H1 (cell line): ENCODE data around the gene MYCBP2. TPM values are rescaled to one million over a fixed set of nuclear protein-coding genes. Genes with fewer than 3 reads are reported as not detected.

Experiments used
- CTCF ChIA-PET: fragments of 300-600 bp; sonication (Branson Sonifier 250); formaldehyde crosslinking; loops from one replicate; lab custom pipeline; 2021; ENCODE audit not compliant: partially characterized antibody; lab: Charles Lee
- POLR2A ChIA-PET: fragments of 300-600 bp; sonication (Branson Sonifier 250); formaldehyde crosslinking; loops from one replicate; lab custom pipeline; 2021; ENCODE audit warnings: inconsistent platforms; ENCODE audit not compliant: partially characterized antibody; lab: Charles Lee
- DNase-seq, 2 experiments: peaks; one replicate each; pipeline versions ENCODE4 v3.0.0 to v3.0.0-alpha.2; 2010 to 2022; ENCODE audit warnings: low spot score in 2 of 2, low read depth in 1 of 2, mixed read lengths in 1 of 2
- FAIRE-seq: peaks from 2 replicates; lab custom pipeline; 2011; peaks lifted over from hg19 to GRCh38; lab: Jason Lieb, UNC
- H2AFZ ChIP-seq: 2 replicates; pipeline ENCODE4 v1.8.1; 2012; ENCODE audit warnings: low read length, inconsistent platforms
- H2AK5ac ChIP-seq: 2 replicates; pipeline ENCODE4 v1.6.1; 2013; ENCODE audit warnings: low read depth, low read length
- H2BK120ac ChIP-seq: replicated peaks from 2 replicates; pipeline ENCODE3; 2013; ENCODE audit warnings: low read depth, low read length, inconsistent platforms
- H2BK12ac ChIP-seq: 2 replicates; pipeline ENCODE4 v1.6.1; 2013; ENCODE audit warnings: low read depth, low read length
- H2BK15ac ChIP-seq: 2 replicates; pipeline ENCODE4 v1.6.1; 2013; ENCODE audit warnings: low read length
- H2BK20ac ChIP-seq: 2 replicates; pipeline ENCODE4 v1.6.1; 2013; ENCODE audit warnings: low read length
- H2BK5ac ChIP-seq: 2 replicates; pipeline ENCODE4 v1.6.1; 2013; ENCODE audit warnings: low read depth, low read length
- H3K14ac ChIP-seq: 2 replicates; pipeline ENCODE4 v1.6.1; 2013; ENCODE audit warnings: inconsistent platforms; ENCODE audit not compliant: insufficient read length
- H3K18ac ChIP-seq: 2 replicates; pipeline ENCODE4 v1.6.1; 2013; ENCODE audit warnings: low read length; ENCODE audit errors: extremely low read depth
- H3K23ac ChIP-seq: 2 replicates; pipeline ENCODE4 v1.6.1; 2013; ENCODE audit warnings: inconsistent platforms; ENCODE audit not compliant: insufficient read length
- H3K23me2 ChIP-seq: 2 replicates; pipeline ENCODE4 v1.6.1; 2013; ENCODE audit warnings: low read depth, low read length
- H3K27ac ChIP-seq: 2 replicates; pipeline ENCODE4 v1.6.1; 2011; ENCODE audit warnings: low read depth, low read length, inconsistent platforms
- H3K27me3 ChIP-seq, 4 experiments: replicated peaks in 1 of 4; 1 replicate in 1 of 4; 2 replicates in 3 of 4; pipeline versions ENCODE4 v1.6.1 to v1.8.1; 2011 to 2013; ENCODE audit warnings: low read length in 3 of 4, mild to moderate bottlenecking in 3 of 4, inconsistent platforms in 2 of 4, mixed read lengths in 2 of 4, moderate library complexity in 1 of 4; ENCODE audit not compliant: control insufficient read depth in 3 of 4, insufficient read depth in 3 of 4; ENCODE audit errors: extremely low read depth in 1 of 4
- H3K36me3 ChIP-seq, 4 experiments: 2 replicates each; pipeline versions ENCODE4 v1.6.1 to v1.8.1; 2011 to 2013; ENCODE audit warnings: mild to moderate bottlenecking in 4 of 4, low read length in 3 of 4, moderate library complexity in 2 of 4, control low read depth in 1 of 4, inconsistent platforms in 1 of 4; ENCODE audit not compliant: insufficient read depth in 4 of 4, control insufficient read depth in 2 of 4
- H3K4ac ChIP-seq: replicated peaks from 2 replicates; pipeline ENCODE3; 2013; ENCODE audit warnings: low read length, low read depth, mixed read lengths, inconsistent platforms; ENCODE audit not compliant: insufficient read length
- H3K4me1 ChIP-seq, 4 experiments: replicated peaks in 1 of 4; 1 replicate in 1 of 4; 2 replicates in 3 of 4; pipeline versions ENCODE4 v1.6.1 to v1.8.1; 2011 to 2013; ENCODE audit warnings: low read length in 3 of 4, inconsistent platforms in 2 of 4, mixed read lengths in 1 of 4; ENCODE audit not compliant: insufficient read depth in 4 of 4, control insufficient read depth in 3 of 4
- H3K4me2 ChIP-seq, 2 experiments: 2 replicates each; pipeline versions ENCODE4 v1.6.1 to v1.8.1; 2011 to 2013; ENCODE audit warnings: low read depth in 2 of 2, low read length in 2 of 2, control low read depth in 1 of 2, inconsistent platforms in 1 of 2, mild to moderate bottlenecking in 1 of 2; ENCODE audit not compliant: insufficient read depth in 1 of 2
- H3K4me3 ChIP-seq, 4 experiments: fragments of 200-600, 300-600 bp in 1 of 4; sonication (generic), shearing (Covaris generic), sonication (Bioruptor Twin) in 1 of 4; 2 replicates each; pipeline versions ENCODE4 v1.5.1 to v1.8.1; 2011 to 2016; ENCODE audit warnings: low read length in 4 of 4, low read depth in 3 of 4, control low read depth in 2 of 4, inconsistent platforms in 2 of 4, mild to moderate bottlenecking in 2 of 4, mixed read lengths in 1 of 4, moderate library complexity in 1 of 4; ENCODE audit not compliant: insufficient read depth in 2 of 4; ENCODE audit errors: extremely low read depth in 1 of 4
- H3K56ac ChIP-seq: replicated peaks from 2 replicates; pipeline ENCODE3; 2013; ENCODE audit warnings: low read depth, mild to moderate bottlenecking, mixed read lengths, low read length, inconsistent platforms; ENCODE audit not compliant: insufficient read length
- H3K79me1 ChIP-seq: 2 replicates; pipeline ENCODE4 v1.6.1; 2013; ENCODE audit warnings: low read depth, low read length, control low read depth
- H3K79me2 ChIP-seq, 2 experiments: 2 replicates each; pipeline versions ENCODE4 v1.6.1 to v1.8.1; 2012 to 2013; ENCODE audit warnings: low read length in 2 of 2, mild to moderate bottlenecking in 2 of 2, inconsistent platforms in 1 of 2; ENCODE audit not compliant: insufficient read depth in 2 of 2, control insufficient read depth in 1 of 2
- H3K9ac ChIP-seq, 4 experiments: replicated peaks in 1 of 4; 1 replicate in 1 of 4; 2 replicates in 3 of 4; pipeline versions ENCODE4 v1.6.1 to v1.8.1; 2011 to 2013; ENCODE audit warnings: low read depth in 3 of 4, low read length in 3 of 4, control low read depth in 2 of 4, mild to moderate bottlenecking in 2 of 4, moderate library complexity in 2 of 4, inconsistent platforms in 1 of 4; ENCODE audit errors: extremely low read depth in 1 of 4
- H3K9me3 ChIP-seq, 2 experiments: 2 replicates each; pipeline versions ENCODE4 v1.6.1 to v1.8.1; 2012 to 2013; ENCODE audit warnings: mild to moderate bottlenecking in 2 of 2, moderate library complexity in 2 of 2, control low read depth in 1 of 2, inconsistent platforms in 1 of 2, low read depth in 1 of 2, low read length in 1 of 2, mixed read lengths in 1 of 2; ENCODE audit not compliant: insufficient read depth in 2 of 2
- H4K20me1 ChIP-seq, 2 experiments: replicated peaks in 1 of 2; 2 replicates each; pipeline versions ENCODE3 to v1.8.1; 2011 to 2013; ENCODE audit warnings: inconsistent platforms in 2 of 2, low read length in 2 of 2, mild to moderate bottlenecking in 1 of 2; ENCODE audit not compliant: insufficient read depth in 2 of 2, control insufficient read depth in 1 of 2
- H4K5ac ChIP-seq: 2 replicates; pipeline ENCODE4 v1.6.1; 2013; ENCODE audit warnings: low read length, low read depth, mixed read lengths, inconsistent platforms; ENCODE audit not compliant: insufficient read length
- H4K8ac ChIP-seq: 2 replicates; pipeline ENCODE4 v1.8.0; 2013; ENCODE audit warnings: mild to moderate bottlenecking, moderate library complexity, low read length, inconsistent platforms; ENCODE audit not compliant: insufficient read depth; ENCODE audit errors: extremely low read depth
- H4K91ac ChIP-seq: replicated peaks from 2 replicates; pipeline ENCODE3; 2013; ENCODE audit warnings: low read length, mixed read lengths, inconsistent platforms; ENCODE audit not compliant: insufficient read length
- CHD2 ChIP-seq: IDR thresholded peaks from 2 replicates; pipeline ENCODE4 v1.6.1; 2012; ENCODE audit warnings: low read length, improper control_type of control experiment
- KDM4A ChIP-seq: IDR thresholded peaks from one replicate; pipeline ENCODE4 v1.7.1; 2012; ENCODE audit warnings: low read depth, mild to moderate bottlenecking, moderate library complexity, low read length, inconsistent platforms; ENCODE audit not compliant: severe bottlenecking
- SAP30 ChIP-seq: fragments of 300-600 bp; sonication (generic); IDR thresholded peaks from 2 replicates; pipeline ENCODE4 v1.7.1; 2012; ENCODE audit warnings: low read length, moderate library complexity, mild to moderate bottlenecking, inconsistent platforms; ENCODE audit not compliant: insufficient read depth, insufficient replicate concordance
- SUZ12 ChIP-seq: fragments of 200-600 bp; sonication (generic); IDR thresholded peaks from 2 replicates; pipeline ENCODE4 v1.6.1; 2012; ENCODE audit warnings: mild to moderate bottlenecking, inconsistent platforms, low read length, moderate library complexity, mixed read lengths
- whole genome bisulfite sequencing, 2 experiments: shearing (Covaris generic) in 1 of 2; methylation state at CpG; one replicate each; pipeline versions ENCODE4 v1.1.6 to v1.1.7; 2013 to 2015; ENCODE audit warnings: low lambda C conversion rate in 2 of 2, mixed read lengths in 2 of 2, inconsistent platforms in 1 of 2, low coverage in 1 of 2, missing lambda C conversion rate in 1 of 2; ENCODE audit not compliant: insufficient replicate concordance in 2 of 2, insufficient coverage in 1 of 2, insufficient read length in 1 of 2; ENCODE audit errors: extremely low coverage in 1 of 2, missing lambda C conversion rate in 1 of 2; 5-methylcytosine and 5-hydroxymethylcytosine counted together
- polyA plus RNA-seq, 7 experiments: library from polyadenylated mRNA; depleted of rRNA in 3 of 7; stranded (reverse) in 5 of 7; unstranded in 2 of 7; fragments of >200 nt in 5 of 7; fragments of 200-250 nt in 2 of 7; gene quantifications; 1 replicate in 5 of 7; 2 replicates in 1 of 7; 4 replicates in 1 of 7; pipeline versions ENCODE4 v1.2.1 to v1.2.3, GENCODE V29; 2011 to 2013; ENCODE audit warnings: missing spikeins in 2 of 7, mixed read lengths in 2 of 7
- total RNA-seq: library from RNA; stranded (reverse); fragmentation: NEBNext Ultra II Directional; extraction: Animal tissue kit (Norgen Biotek cat#: 25700); gene quantifications from 2 replicates; pipeline ENCODE4 v1.2.1, GENCODE V29; 2021

The MYCBP2 gene
- total and polyA plus RNA-seq, 2 of the 8 experiments (the other 6 are each of a cell fraction or from before 2014, with no cell fraction given) = 19.0 to 52.1 TPM

- Histone ChIP-seq H3K4me1 (no peaks in the 10 kb centered on the region), H2BK12ac (no peak overlapping the region), H2AK5ac (no peak overlapping the region), H3K18ac (no peak overlapping the region), H2AFZ (no peak overlapping the region), H2BK5ac (no peak overlapping the region), H3K4me2 (no peak overlapping the region), H4K20me1 (no peaks in the 10 kb centered on the region), H3K4ac (no peak overlapping the region), H2BK120ac (no peak overlapping the region), H4K91ac (no peak overlapping the region), H3K9me3 (no peaks in the 10 kb centered on the region), H3K27ac (no peak overlapping the region), H4K8ac (no peak overlapping the region), H3K4me3 (no peak overlapping the region), H4K5ac (no peak overlapping the region), H3K23me2 (no peaks in the 10 kb centered on the region), H3K36me3 (no peaks in the 10 kb centered on the region), H3K79me2 (no peaks in the 10 kb centered on the region), H3K79me1 (no peaks in the 10 kb centered on the region), H3K14ac (no peak overlapping the region), H3K23ac (no peak overlapping the region), H2BK15ac (no peak overlapping the region), H3K27me3 (no peaks in the 10 kb centered on the region), H2BK20ac (no peak overlapping the region), H3K56ac (no peak overlapping the region), H3K9ac (no peak overlapping the region)
- FAIRE-seq (no peak), DNase-seq (no peak)
- WGBS, 2 experiments = 95% methylated on average over 3 of the region's 4 CpGs; no CpG with 5 or more reads in 1 of the 2 experiments
- ChIA-PET POLR2A (no interaction called here), CTCF (no interaction called here)
- TF ChIP-seq SAP30 (no peak), KDM4A (no peak), CHD2 (no peak), SUZ12 (no peak)
These were observed 293.1 kb downstream of the MYCBP2 start for GRCh38 chr13:77033717-77034302.
